ENCODE data around the gene CGB8.

CGB8 gene

GRCh38 chr19:49010453-49010852 is 38.5 kb downstream of the CGB8 start:
- no peaks in the 10 kb centered on the region for H3K36me3 ChIP-seq (ENCODE audit: control insufficient read depth, insufficient read depth, low read length)
- H3K4me1 ChIP-seq, result no peaks in the 10 kb centered on the region
- no peak overlapping the region for H3K27ac ChIP-seq
- no peaks in the 10 kb centered on the region for H3K9me3 ChIP-seq (ENCODE audit: control insufficient read depth, low read length)
- no peak overlapping the region for H2AFZ ChIP-seq
- no peak for TF ChIP-seq CTCF (IDR thresholded peaks at IDR 0.05)
- no peaks in the 10 kb centered on the region for H3K27me3 ChIP-seq (ENCODE audit: control insufficient read depth, insufficient read depth, low read length)
- H3K79me2 ChIP-seq, result no peaks in the 10 kb centered on the region
- H3K9ac ChIP-seq, result no peak overlapping the region
- H3K4me3 ChIP-seq (ENCODE audit: low read depth, low read length), result no peak overlapping the region
- H3K4me2 ChIP-seq (ENCODE audit: low read length), result no peak overlapping the region

- H3K79me2 ChIP-seq, result no peaks in the 10 kb centered on the region
- H3K9ac ChIP-seq, result no peak overlapping the region
- no peaks in the 10 kb centered on the region for H3K36me3 ChIP-seq (ENCODE audit: control insufficient read depth, insufficient read depth, low read length)
- no peaks in the 10 kb centered on the region for H3K27me3 ChIP-seq (ENCODE audit: control insufficient read depth, insufficient read depth, low read length)
- H3K9me3 ChIP-seq (ENCODE audit: control insufficient read depth, low read length), result no peaks in the 10 kb centered on the region
- H3K4me1 ChIP-seq, result no peaks in the 10 kb centered on the region
- no peak overlapping the region for H3K4me2 ChIP-seq (ENCODE audit: low read length)
- H3K4me3 ChIP-seq (ENCODE audit: low read depth, low read length), result no peak overlapping the region
- no peak overlapping the region for H3K27ac ChIP-seq
- TF ChIP-seq CTCF (IDR thresholded peaks at IDR 0.05), result no peak
- no peak overlapping the region for H2AFZ ChIP-seq
These were observed 39.1 kb downstream of the CGB8 start for GRCh38 chr19:49009828-49010227.

- H3K27me3 ChIP-seq (ENCODE audit: control insufficient read depth, insufficient read depth, low read length), result no peaks in the 10 kb centered on the region
- TF ChIP-seq CTCF (IDR thresholded peaks at IDR 0.05), result no peak
- H3K4me3 ChIP-seq (ENCODE audit: low read depth, low read length), result no peak overlapping the region
- H3K9me3 ChIP-seq (ENCODE audit: control insufficient read depth, low read length), result no peaks in the 10 kb centered on the region
- no peak overlapping the region for H3K9ac ChIP-seq
- no peak overlapping the region for H3K4me2 ChIP-seq (ENCODE audit: low read length)
- no peaks in the 10 kb centered on the region for H3K36me3 ChIP-seq (ENCODE audit: control insufficient read depth, insufficient read depth, low read length)
- no peak overlapping the region for H2AFZ ChIP-seq
- no peaks in the 10 kb centered on the region for H3K4me1 ChIP-seq
- no peaks in the 10 kb centered on the region for H3K79me2 ChIP-seq
- H3K27ac ChIP-seq, result no peak overlapping the region
These were observed 42.0 kb downstream of the CGB8 start for GRCh38 chr19:49006905-49007304.

- Histone ChIP-seq H2AFZ (no peak overlapping the region), H3K27ac (no peak overlapping the region), H3K4me1 (no peaks in the 10 kb centered on the region), H3K27me3 (ENCODE audit: control insufficient read depth, insufficient read depth, low read length) (no peaks in the 10 kb centered on the region), H3K9ac (no peak overlapping the region), H3K79me2 (no peaks in the 10 kb centered on the region), H3K36me3 (ENCODE audit: control insufficient read depth, insufficient read depth, low read length) (no peaks in the 10 kb centered on the region), H3K4me2 (ENCODE audit: low read length) (no peak overlapping the region), H3K9me3 (ENCODE audit: control insufficient read depth, low read length) (no peaks in the 10 kb centered on the region), H3K4me3 (ENCODE audit: low read depth, low read length) (no peak overlapping the region)
- TF ChIP-seq CTCF (IDR thresholded peaks at IDR 0.05), result no peak
These were observed 43.8 kb downstream of the CGB8 start for GRCh38 chr19:49004964-49005614.

- no peak overlapping the region for H3K27ac ChIP-seq
- no peak overlapping the region for H3K4me2 ChIP-seq (ENCODE audit: low read length)
- no peak overlapping the region for H2AFZ ChIP-seq
- H3K36me3 ChIP-seq (ENCODE audit: control insufficient read depth, insufficient read depth, low read length), result no peaks in the 10 kb centered on the region
- no peaks in the 10 kb centered on the region for H3K79me2 ChIP-seq
- no peaks in the 10 kb centered on the region for H3K4me1 ChIP-seq
- no peaks in the 10 kb centered on the region for H3K9me3 ChIP-seq (ENCODE audit: control insufficient read depth, low read length)
- TF ChIP-seq CTCF (IDR thresholded peaks at IDR 0.05), result no peak
- H3K9ac ChIP-seq, result no peak overlapping the region
- H3K4me3 ChIP-seq (ENCODE audit: low read depth, low read length), result no peak overlapping the region
- no peaks in the 10 kb centered on the region for H3K27me3 ChIP-seq (ENCODE audit: control insufficient read depth, insufficient read depth, low read length)
These were observed 44.8 kb downstream of the CGB8 start for GRCh38 chr19:49004133-49004532.

Data from parathyroid adenoma (tissue), 2 donors.